ENCODE results near the gene ZBTB5.
A peak's percentile ranks its signal among the peaks of the same experiment; 100 is the strongest.

Gene ZBTB5

GRCh38 chr9:37422289-37423104 lies 42.8 kb downstream of the ZBTB5 start, which contains the start of gene GRHPR:
GRHPR (plus strand) TSS chr9:37422696; CDS start chr9:37422751, 55 bp downstream.
- peak; percentile 61 for DNase-seq

DNA sequence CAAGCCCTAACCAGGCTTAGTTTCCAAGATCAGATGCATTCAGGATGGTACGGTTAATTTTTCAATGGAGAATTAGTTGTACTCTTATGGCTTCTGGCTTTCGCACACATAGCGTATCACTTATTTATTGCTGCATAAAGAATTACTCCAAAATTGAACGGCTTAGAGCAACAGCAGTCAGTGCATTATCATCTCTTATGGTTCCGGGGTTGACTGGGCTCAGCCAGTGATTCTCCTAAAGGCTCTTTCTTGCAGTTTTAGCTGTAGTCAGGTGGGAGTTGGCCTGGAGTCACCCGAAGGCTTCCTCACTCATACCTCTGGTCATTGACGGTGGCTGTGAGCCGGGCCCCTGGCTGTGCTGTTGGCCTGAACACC lies 43.3 kb downstream of the ZBTB5 start:
- DNase-seq, result no peak

GRCh38 chr9:37420271-37421215 lies 44.7 kb downstream of the ZBTB5 start:
- DNase-seq, result no peak

GRCh38 chr9:37419204-37419603 lies 46.0 kb downstream of the ZBTB5 start:
- DNase-seq, result no peak

DNA sequence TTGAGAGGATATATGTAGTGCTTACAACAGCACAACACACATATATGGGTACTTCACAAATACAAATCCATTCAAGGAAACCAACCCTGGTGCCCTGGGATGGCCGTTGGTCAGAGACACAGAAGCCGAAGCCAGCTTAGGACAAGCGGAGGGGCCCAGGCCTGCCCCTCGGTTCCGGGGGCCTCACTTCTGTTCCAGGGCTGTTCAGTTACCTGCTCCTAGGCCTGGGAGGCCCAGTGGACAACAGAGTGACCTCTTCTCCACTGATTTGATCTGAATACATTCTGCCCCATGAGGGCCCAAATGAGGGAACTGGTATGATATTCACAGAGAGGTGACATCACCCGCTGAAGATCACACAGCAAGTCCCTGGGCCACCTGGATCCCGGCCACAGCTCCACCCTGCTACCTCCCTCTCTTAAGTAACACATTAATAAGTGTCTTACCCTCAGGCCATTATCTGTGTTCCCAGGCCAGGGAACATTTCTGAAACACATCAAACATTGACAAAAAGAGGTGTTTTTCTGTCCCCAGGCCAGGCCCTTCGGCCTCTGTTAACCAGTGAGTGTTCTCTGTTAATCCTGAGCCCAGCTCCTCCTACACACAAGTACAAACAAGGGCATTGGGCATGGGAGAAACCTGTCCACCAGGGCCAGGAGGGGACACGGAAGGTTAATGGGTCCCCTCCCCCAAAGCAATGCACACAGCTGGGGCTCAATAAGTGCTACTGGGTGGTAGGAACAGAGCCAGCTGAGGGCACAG lies 47.2 kb downstream of the ZBTB5 start:
- DNase-seq, result no peak

GRCh38 chr9:37417252-37417803 lies 47.9 kb downstream of the ZBTB5 start:
- no peak for DNase-seq

DNA sequence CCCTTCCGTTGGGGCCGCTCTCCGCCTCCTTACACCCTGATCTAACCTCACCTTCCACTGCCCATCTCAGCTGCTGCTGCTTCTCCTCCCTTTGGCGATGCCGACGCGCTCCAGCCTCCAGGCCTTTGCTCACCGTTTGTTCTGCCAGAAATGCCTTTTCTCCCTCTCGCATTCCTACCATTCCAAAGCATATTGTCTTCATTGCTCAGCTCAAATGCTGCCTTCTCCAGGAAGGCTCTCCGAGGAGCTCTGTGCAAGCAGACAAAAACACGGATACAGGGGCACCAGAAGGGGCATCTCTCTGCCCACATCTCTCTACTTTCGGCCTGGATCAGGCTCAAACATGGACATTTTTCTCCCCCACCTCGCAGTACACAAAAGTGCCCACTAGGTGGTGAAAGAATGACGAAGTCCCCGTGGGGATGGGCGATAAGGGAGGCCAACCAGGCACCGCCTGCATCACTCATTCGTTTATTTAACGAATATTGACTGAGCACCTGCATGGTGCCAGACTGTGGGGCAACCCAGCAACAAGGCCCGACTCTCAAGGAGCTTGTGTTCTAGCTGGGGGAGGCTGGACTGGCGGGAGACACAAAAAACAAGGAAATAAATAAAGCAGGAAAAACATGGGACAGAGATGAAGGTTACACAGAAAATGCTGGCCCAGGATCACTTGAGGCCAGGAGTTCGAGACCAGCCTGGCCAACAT lies 50.1 kb downstream of the ZBTB5 start:
- DNase-seq, result peak; percentile 39

DNA sequence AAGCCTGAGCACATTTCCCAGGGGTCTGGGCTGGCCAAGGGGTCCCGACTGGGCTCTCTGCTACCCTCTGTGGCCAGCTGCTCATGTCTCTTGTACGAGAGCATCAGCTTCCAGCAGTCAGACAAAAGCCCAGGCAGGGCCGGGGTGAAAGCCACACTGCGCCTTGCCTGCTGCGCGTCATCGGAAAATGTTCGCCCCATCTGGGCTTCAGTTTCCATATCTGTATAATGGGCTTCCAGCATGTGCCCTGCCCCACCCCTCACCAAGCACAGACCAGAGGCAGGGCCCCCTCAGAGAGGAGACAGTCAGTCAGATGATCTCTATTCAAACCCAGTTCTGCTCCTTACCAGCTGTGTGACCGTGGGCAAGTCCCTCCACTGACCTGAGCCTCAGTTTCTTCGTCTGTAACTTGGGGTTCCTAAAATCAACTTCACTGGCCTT lies 50.7 kb downstream of the ZBTB5 start:
- no peak for DNase-seq

GRCh38 chr9:37413311-37413710 lies 51.9 kb downstream of the ZBTB5 start:
- DNase-seq, result no peak

DNA sequence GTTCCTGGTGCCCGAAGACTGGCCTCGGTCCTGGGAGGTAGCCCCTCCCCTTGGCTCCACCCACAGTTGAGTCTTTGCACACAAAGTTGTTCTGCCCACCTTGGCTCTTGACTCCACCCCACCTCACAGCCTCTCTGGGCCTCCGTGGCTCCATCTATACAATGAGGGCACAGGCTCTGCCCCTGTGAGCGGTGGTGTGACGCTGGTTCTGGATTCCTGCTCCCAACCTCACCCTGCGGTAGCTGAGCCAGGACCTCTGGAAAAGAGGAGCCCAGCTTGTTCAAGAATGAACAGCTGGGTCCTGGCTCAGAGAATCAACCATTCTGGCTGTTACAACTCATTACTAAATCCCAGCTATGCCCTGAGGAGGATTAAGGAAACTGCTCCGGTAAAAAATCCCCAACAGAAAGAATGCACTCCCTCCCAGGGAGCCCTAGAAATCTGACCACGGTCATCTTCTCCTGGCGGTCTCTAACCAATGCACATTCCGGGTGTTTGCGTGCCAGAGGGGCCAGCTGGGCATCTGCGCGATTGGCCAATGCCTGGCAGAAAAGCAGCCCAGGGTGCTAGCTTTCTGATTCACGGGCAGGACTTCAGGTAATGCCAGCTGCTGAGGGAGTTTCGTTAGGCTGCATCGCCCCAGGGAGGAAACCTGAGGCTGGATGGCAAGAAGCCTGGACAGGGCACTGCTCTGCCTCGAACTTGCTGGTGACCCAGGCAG lies 52.7 kb downstream of the ZBTB5 start:
- no peak for DNase-seq

DNA sequence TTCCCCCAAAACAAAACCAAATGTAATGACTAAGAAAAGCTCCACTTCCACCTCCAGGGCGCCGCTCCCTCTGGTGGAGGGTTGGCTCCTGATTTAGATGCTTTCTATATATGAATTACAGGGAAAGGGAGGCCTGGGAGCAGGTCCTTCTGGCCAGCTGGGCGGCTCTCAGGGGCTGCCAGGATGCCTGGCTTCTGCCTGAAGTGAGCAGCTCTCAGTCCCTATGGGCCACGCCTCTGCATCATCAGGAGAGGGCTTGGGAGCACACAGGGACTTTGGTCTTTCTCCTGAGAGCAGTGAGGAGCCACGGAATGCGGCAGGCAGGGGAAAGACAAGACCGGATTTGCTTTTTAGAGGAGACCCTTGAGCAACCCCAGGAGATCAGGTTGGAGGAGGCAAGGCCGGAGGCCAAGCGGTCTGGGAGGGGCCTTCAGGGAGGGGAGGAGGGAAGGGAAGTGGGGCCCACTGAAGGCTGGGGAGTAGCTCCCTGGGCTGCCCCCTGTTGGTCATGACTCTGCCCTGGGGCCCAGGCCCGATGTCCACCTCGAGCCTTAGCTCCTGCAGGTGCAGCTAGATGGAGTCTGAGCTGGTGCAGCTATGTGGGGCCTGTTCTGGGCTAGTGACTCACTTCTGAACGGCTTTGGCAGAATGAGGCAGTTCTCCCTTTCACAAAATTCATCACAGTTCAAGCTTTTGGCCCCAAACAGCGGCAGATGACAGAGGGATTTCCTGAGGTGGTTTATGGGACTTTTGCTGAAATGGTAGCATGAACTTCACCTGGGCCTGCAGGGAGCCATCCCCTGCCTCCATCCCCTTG lies 54.1 kb downstream of the ZBTB5 start:
- no peak for DNase-seq

GRCh38 chr9:37410354-37410861 lies 54.8 kb downstream of the ZBTB5 start:
- DNase-seq, result no peak

- DNase-seq, result no peak
Observed at GRCh38 chr9:37408933-37409710, 56.1 kb downstream of the ZBTB5 start.

DNA sequence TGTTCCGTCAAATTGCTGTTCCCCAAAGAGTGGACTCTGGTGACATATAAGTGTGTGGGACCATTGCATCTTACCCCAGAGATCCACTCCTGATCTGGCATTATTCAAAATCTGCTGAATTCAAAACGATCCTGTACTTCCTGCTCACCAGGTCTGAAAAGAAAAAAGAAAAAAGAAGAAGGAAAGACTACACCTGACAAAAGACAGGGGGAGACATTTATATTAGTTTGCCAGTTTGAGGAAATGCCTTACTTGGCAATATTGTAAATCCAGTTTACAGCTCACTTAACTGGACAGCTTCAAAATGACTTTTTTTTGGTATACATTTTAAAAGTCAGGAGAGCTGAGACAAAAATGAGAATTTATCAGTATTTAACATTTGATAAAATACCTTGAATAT lies 57.8 kb downstream of the ZBTB5 start:
- DNase-seq, result no peak

DNA sequence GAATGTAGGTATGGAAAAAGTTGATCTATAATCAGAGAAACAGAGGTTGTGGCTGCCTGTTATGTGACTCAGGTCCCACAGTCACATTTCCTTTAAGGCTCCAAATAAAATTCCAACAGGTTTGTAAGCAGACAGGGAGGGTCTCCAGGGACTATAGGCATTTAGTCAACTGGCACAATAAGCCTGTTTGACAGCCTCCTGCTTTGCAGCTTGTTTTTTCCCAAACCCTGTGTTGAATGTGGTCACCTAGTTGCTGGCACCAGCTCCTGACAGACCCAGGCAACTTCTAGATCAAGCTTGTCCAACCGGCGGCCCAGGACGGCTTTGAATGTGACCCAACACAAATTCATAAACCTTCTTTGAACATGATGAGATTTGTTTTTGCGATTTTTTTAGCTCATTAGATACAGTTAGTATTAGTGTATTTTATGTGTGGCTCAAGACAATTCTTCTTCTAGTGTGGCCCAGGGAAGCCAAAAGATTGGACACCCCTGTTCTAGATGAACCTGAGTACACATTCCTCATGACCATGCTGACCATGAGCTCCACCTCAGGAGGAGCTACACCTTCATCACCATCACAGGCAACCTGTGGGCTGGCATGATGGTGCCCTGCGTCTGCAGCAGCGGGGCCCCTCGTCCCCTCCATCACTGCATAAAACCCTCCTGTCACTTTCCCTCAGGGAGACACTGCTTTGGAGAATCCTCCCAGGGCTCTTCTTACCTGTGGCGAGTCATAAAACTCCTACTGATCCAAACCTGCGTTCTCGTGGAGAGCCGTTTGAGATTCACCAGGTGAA lies 58.4 kb downstream of the ZBTB5 start:
- DNase-seq, result no peak

- DNase-seq, result no peak
Observed at GRCh38 chr9:37405764-37406380, 59.4 kb downstream of the ZBTB5 start.

DNA sequence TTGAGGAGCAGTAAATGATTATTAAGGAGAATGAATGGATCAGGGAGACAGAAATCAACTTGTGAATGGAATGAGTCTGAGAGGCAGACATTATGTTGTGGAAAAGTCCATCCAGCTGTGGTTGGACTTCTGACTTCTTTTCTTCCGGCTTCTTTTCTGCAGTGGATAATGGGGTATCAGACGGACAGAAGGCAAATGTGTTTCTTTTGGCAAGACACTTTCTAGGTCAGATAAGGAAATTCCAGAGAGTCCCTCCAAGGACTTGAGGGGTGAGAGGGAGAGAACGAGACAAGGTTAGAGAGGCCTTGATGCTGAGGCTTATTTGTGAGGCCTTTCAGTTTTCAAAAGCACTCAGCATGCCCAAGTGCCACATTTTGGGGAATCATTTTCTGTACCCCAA lies 59.9 kb downstream of the ZBTB5 start:
- DNase-seq, result no peak

GRCh38 chr9:37404590-37404989 lies 60.7 kb downstream of the ZBTB5 start:
- no peak for DNase-seq
